NCI-H1105 treated with DMSO at 0.1 percent for 48 hours (cell line): ENCODE data around the gene TPX2.

Experiments used
- DNase-seq: peaks from one replicate; lab custom pipeline; 2025; lab: John Stamatoyannopoulos, UW

The TPX2 gene

GRCh38 chr20:31760519-31761240, 21.6 kb downstream of the TPX2 start:
- DNase-seq = no peak

- DNase-seq = no peak
Observed at GRCh38 chr20:31764641-31765305, 25.7 kb downstream of the TPX2 start.

- DNase-seq = no peak
Observed at GRCh38 chr20:31767805-31768204, 28.7 kb downstream of the TPX2 start.

- DNase-seq = no peak
Observed at GRCh38 chr20:31769681-31770080, 30.6 kb downstream of the TPX2 start.

GRCh38 chr20:31770243-31770642, 31.2 kb downstream of the TPX2 start:
- DNase-seq = no peak

GRCh38 chr20:31774408-31774807, 35.3 kb downstream of the TPX2 start:
- DNase-seq = no peak

- DNase-seq = no peak
Observed at GRCh38 chr20:31780839-31781238, 41.7 kb downstream of the TPX2 start.

GRCh38 chr20:31781945-31782344, 42.9 kb downstream of the TPX2 start:
- DNase-seq = no peak

GRCh38 chr20:31784354-31785044, 45.4 kb downstream of the TPX2 start:
- DNase-seq = no peak

- no peak for DNase-seq
Observed at GRCh38 chr20:31785089-31785488, 46.0 kb downstream of the TPX2 start.

- no peak for DNase-seq
Observed at GRCh38 chr20:31788578-31788977, 49.5 kb downstream of the TPX2 start.

GRCh38 chr20:31790401-31790800, 51.3 kb downstream of the TPX2 start:
- no peak for DNase-seq

- DNase-seq = no peak
Observed at GRCh38 chr20:31797364-31797763, 58.3 kb downstream of the TPX2 start.

GRCh38 chr20:31801508-31801907, 62.4 kb downstream of the TPX2 start:
- no peak for DNase-seq

- DNase-seq = no peak
Observed at GRCh38 chr20:31803552-31804291, 64.6 kb downstream of the TPX2 start.

- no peak for DNase-seq
Observed at GRCh38 chr20:31806564-31807355, 67.7 kb downstream of the TPX2 start.

GRCh38 chr20:31808481-31808880, 69.4 kb downstream of the TPX2 start:
- DNase-seq = no peak

- no peak for DNase-seq
Observed at GRCh38 chr20:31809661-31810060, 70.6 kb downstream of the TPX2 start.

GRCh38 chr20:31811198-31811597, 72.1 kb downstream of the TPX2 start:
- DNase-seq = no peak

GRCh38 chr20:31811796-31812728, 73.0 kb downstream of the TPX2 start:
- no peak for DNase-seq

- DNase-seq = no peak
Observed at GRCh38 chr20:31813611-31814010, 74.5 kb downstream of the TPX2 start.
